ENCODE data around the gene PABPN1L. TPM values are rescaled to one million over a fixed set of nuclear protein-coding genes. Genes with fewer than 3 reads are reported as not detected.

Gene PABPN1L
- total RNA-seq, 1 experiment from 2014 or later = not detected

DNA sequence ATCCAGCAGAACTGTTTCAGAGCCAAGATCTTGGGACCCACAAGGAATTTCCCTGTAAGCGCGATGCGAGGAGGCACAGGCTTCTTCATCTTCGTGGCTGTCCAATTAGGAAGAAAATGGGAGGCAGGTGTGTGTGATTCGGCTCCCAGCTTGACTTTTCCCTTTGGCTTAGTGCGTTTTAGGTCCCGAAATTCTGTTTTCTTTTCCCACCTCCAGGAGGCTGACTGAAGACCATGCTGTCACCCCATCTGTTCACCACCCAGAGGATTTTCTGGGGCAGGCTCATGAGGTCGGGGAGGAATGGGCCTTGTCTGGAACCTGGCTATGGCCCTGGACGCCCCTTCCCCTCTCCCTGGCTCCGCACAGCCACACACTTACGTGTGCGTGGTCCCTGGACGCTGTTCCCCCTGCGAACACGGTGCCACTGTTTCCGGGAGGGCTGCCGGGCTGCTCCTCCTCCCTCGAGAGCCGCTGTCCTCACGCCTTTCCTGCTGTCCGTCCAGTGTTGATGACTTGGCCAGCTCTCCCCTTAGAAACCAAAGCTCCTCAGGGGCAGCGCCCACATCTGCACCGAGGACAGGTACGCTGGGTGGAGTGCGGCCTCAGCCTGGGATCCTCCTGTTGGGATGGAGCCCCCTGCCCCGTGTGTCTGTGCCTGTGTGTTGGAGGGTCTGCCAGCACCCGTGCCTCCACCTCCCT, 2.7 kb upstream of the PABPN1L start:
- H2BK120ac ChIP-seq (ENCODE audit: low read depth, low read length, poor library complexity, severe bottlenecking) = no peak overlapping the region
- Mint-ChIP-seq H3K27ac (no peak overlapping the region), H3K9me3 (no peaks in the 10 kb centered on the region; a peak in 1 of 5 replicates), H3K27me3 (ENCODE audit: low read depth) (peaks cover 5% of the 10 kb centered on the region), H3K36me3 (ENCODE audit: insufficient read depth in 1 of 3, low read depth in 3 of 3) (no peaks in the 10 kb centered on the region), H3K4me1 (no peaks in the 10 kb centered on the region), H3K4me3 (no peak overlapping the region)
- H4K20me1 ChIP-seq (ENCODE audit: control insufficient read depth, insufficient read depth, insufficient read length) = no peaks in the 10 kb centered on the region
- H3K18ac ChIP-seq (ENCODE audit: insufficient read length, low read depth, low read length) = no peak overlapping the region
- no peak overlapping the region for H4K8ac ChIP-seq (replicated peaks; ENCODE audit: insufficient read length, low read depth, low read length)
- no peak overlapping the region for H2BK20ac ChIP-seq (ENCODE audit: low read depth, low read length, poor library complexity, severe bottlenecking)
- TF ChIP-seq, protein P1, sequence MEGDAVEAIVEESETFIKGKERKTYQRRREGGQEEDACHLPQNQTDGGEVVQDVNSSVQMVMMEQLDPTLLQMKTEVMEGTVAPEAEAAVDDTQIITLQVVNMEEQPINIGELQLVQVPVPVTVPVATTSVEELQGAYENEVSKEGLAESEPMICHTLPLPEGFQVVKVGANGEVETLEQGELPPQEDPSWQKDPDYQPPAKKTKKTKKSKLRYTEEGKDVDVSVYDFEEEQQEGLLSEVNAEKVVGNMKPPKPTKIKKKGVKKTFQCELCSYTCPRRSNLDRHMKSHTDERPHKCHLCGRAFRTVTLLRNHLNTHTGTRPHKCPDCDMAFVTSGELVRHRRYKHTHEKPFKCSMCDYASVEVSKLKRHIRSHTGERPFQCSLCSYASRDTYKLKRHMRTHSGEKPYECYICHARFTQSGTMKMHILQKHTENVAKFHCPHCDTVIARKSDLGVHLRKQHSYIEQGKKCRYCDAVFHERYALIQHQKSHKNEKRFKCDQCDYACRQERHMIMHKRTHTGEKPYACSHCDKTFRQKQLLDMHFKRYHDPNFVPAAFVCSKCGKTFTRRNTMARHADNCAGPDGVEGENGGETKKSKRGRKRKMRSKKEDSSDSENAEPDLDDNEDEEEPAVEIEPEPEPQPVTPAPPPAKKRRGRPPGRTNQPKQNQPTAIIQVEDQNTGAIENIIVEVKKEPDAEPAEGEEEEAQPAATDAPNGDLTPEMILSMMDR (conservative IDR thresholded peaks at IDR 0.05) = no peak
- no peaks in the 10 kb centered on the region for H3K23me2 ChIP-seq (ENCODE audit: insufficient read length, low read depth, low read length, poor library complexity, severe bottlenecking)
- no peak overlapping the region for H3T11ph ChIP-seq (ENCODE audit: low read length)
- H2BK5ac ChIP-seq (ENCODE audit: insufficient read length, low read length) = no peak overlapping the region
- no peak overlapping the region for H3K4ac ChIP-seq (ENCODE audit: low read depth, low read length)
- H3K23ac ChIP-seq (ENCODE audit: insufficient read length, low read depth, low read length) = no peak overlapping the region
- no peak overlapping the region for H4K5ac ChIP-seq (ENCODE audit: insufficient read length, low read depth, low read length)
- WGBS (ENCODE audit: extremely low coverage, insufficient read length, low lambda C conversion rate) = no CpG with 5 or more reads among the region's 27 CpGs
- H3K4me2 ChIP-seq (ENCODE audit: insufficient read depth, insufficient read length, low read length) = no peak overlapping the region
- H3K4me1 ChIP-seq (ENCODE audit: insufficient read depth, low read length) = no peaks in the 10 kb centered on the region
- H3K27me3 ChIP-seq (ENCODE audit: insufficient read depth, low read length) = no peaks in the 10 kb centered on the region
- H4K91ac ChIP-seq (ENCODE audit: insufficient read length, low read depth, low read length) = no peak overlapping the region
- no peak overlapping the region for H3K9ac ChIP-seq (ENCODE audit: extremely low read depth, insufficient read length, low read length)
- H3K9me3 ChIP-seq (ENCODE audit: control insufficient read depth, low read depth, low read length) = no peaks in the 10 kb centered on the region
- H2BK15ac ChIP-seq (ENCODE audit: low read depth, low read length) = no peak overlapping the region
- H3K79me2 ChIP-seq (ENCODE audit: insufficient read depth, low read length) = no peaks in the 10 kb centered on the region
- H2BK12ac ChIP-seq (ENCODE audit: insufficient read length, low read depth, low read length) = no peak overlapping the region
- DNase-seq = no peak
- no peak overlapping the region for H2AFZ ChIP-seq (ENCODE audit: low read length)
- no peak overlapping the region for H3K27ac ChIP-seq (ENCODE audit: insufficient read length, low read depth, low read length)
- H3K56ac ChIP-seq (ENCODE audit: insufficient read length, low read depth, low read length) = no peak overlapping the region
- H3K79me1 ChIP-seq (ENCODE audit: insufficient read depth, low read depth, low read length, poor library complexity, severe bottlenecking) = no peaks in the 10 kb centered on the region
- H3K14ac ChIP-seq (ENCODE audit: insufficient read depth, low read length) = no peak overlapping the region
- H2AK5ac ChIP-seq (ENCODE audit: insufficient read length, low read length) = no peak overlapping the region
